ENCODE results near the gene PPP2R3A.
"Not testable (repeated sequence)": the region's sequence is repeated elsewhere in the genome, so short reads cannot be mapped to it uniquely, and the experiment has no call there.

Gene PPP2R3A

GRCh38 chr3:135930255-135930654 lies 35.3 kb upstream of the PPP2R3A start:
- H2AFZ ChIP-seq (ENCODE audit: low read length): no peak overlapping the region
- WGBS, 2 donors (ENCODE audit: extremely low coverage in 2 of 2, insufficient read length in 2 of 2, insufficient replicate concordance in 1 of 2): no CpG with 5 or more reads among the region's 1 CpG
- H3K79me1 ChIP-seq (ENCODE audit: low read depth, low read length): no peaks in the 10 kb centered on the region

GRCh38 chr3:135935171-135935570 lies 30.4 kb upstream of the PPP2R3A start:
- not testable (repeated sequence) for H3K27ac ChIP-seq (replicated peaks; ENCODE audit: low read length); H3K79me1 ChIP-seq (ENCODE audit: low read depth, low read length); DNase-seq (ENCODE audit: low spot score); H2BK120ac ChIP-seq (ENCODE audit: low read depth, low read length); H3K9me3 ChIP-seq (replicated peaks in 1 of 2; ENCODE audit: control insufficient read depth in 2 of 2, insufficient read depth in 1 of 2, low read depth in 1 of 2, low read length in 2 of 2); H2BK12ac ChIP-seq (ENCODE audit: low read length); H3K4me3 ChIP-seq (ENCODE audit: low read length in 2 of 2); H3K36me3 ChIP-seq (replicated peaks in 1 of 2; ENCODE audit: control insufficient read depth in 2 of 2, insufficient read depth in 2 of 2, low read length in 2 of 2); H2BK15ac ChIP-seq (ENCODE audit: low read length); H2AK5ac ChIP-seq (ENCODE audit: low read depth, low read length); H3K27me3 ChIP-seq (ENCODE audit: control insufficient read depth in 3 of 3, insufficient read depth in 3 of 3, low read depth in 1 of 3, low read length in 3 of 3); H2BK5ac ChIP-seq (ENCODE audit: low read length); H3K4me1 ChIP-seq (ENCODE audit: control insufficient read depth in 2 of 2, insufficient read depth in 1 of 2, low read depth in 1 of 2, low read length in 2 of 2); H3K4me2 ChIP-seq (ENCODE audit: insufficient read depth, low read length, poor library complexity, severe bottlenecking); H4K91ac ChIP-seq (ENCODE audit: low read depth, low read length, poor library complexity); H3K9ac ChIP-seq (ENCODE audit: low read depth, low read length, poor library complexity); H3K14ac ChIP-seq (ENCODE audit: low read length); H3K4ac ChIP-seq (ENCODE audit: low read length); H3K23ac ChIP-seq (ENCODE audit: low read depth, low read length, poor library complexity); H4K8ac ChIP-seq (ENCODE audit: low read depth, low read length); H3K18ac ChIP-seq (ENCODE audit: low read length); H2AFZ ChIP-seq (ENCODE audit: low read length)
- WGBS, 2 donors (ENCODE audit: extremely low coverage in 2 of 2, insufficient read length in 2 of 2, insufficient replicate concordance in 1 of 2): no CpG with 5 or more reads among the region's 5 CpGs

More at GRCh38 chr3:135930255-135930654, 35.3 kb upstream of the PPP2R3A start:
- no peak overlapping the region for H3K27ac ChIP-seq (replicated peaks; ENCODE audit: low read length)
- no peak overlapping the region for H2BK120ac ChIP-seq (ENCODE audit: low read depth, low read length)
- no peak overlapping the region for H3K4me2 ChIP-seq (ENCODE audit: insufficient read depth, low read length, poor library complexity, severe bottlenecking)
- no peaks in the 10 kb centered on the region for H3K9me3 ChIP-seq (replicated peaks in 1 of 2; ENCODE audit: control insufficient read depth in 2 of 2, insufficient read depth in 1 of 2, low read depth in 1 of 2, low read length in 2 of 2)
- no peak overlapping the region for H3K4me3 ChIP-seq (ENCODE audit: low read length in 2 of 2)
- H3K4me1 ChIP-seq (ENCODE audit: control insufficient read depth in 2 of 2, insufficient read depth in 1 of 2, low read depth in 1 of 2, low read length in 2 of 2): no peaks in the 10 kb centered on the region
- H3K23ac ChIP-seq (ENCODE audit: low read depth, low read length, poor library complexity): no peak overlapping the region
- H2BK5ac ChIP-seq (ENCODE audit: low read length): no peak overlapping the region
- H2BK15ac ChIP-seq (ENCODE audit: low read length): no peak overlapping the region
- no peak for DNase-seq (ENCODE audit: low spot score)
- H3K14ac ChIP-seq (ENCODE audit: low read length): no peak overlapping the region
- no peak overlapping the region for H4K91ac ChIP-seq (ENCODE audit: low read depth, low read length, poor library complexity)
- H3K18ac ChIP-seq (ENCODE audit: low read length): no peak overlapping the region
- no peak overlapping the region for H2AK5ac ChIP-seq (ENCODE audit: low read depth, low read length)
- H3K27me3 ChIP-seq (ENCODE audit: control insufficient read depth in 3 of 3, insufficient read depth in 3 of 3, low read depth in 1 of 3, low read length in 3 of 3): no peaks in the 10 kb centered on the region
- no peak overlapping the region for H4K8ac ChIP-seq (ENCODE audit: low read depth, low read length)
- H2BK12ac ChIP-seq (ENCODE audit: low read length): no peak overlapping the region
- no peak overlapping the region for H3K9ac ChIP-seq (ENCODE audit: low read depth, low read length, poor library complexity)
- no peak overlapping the region for H3K4ac ChIP-seq (ENCODE audit: low read length)
- no peaks in the 10 kb centered on the region for H3K36me3 ChIP-seq (replicated peaks in 1 of 2; ENCODE audit: control insufficient read depth in 2 of 2, insufficient read depth in 2 of 2, low read length in 2 of 2)

- not testable (repeated sequence) for H4K91ac ChIP-seq (ENCODE audit: low read depth, low read length, poor library complexity); H3K27me3 ChIP-seq (ENCODE audit: control insufficient read depth in 3 of 3, insufficient read depth in 3 of 3, low read depth in 1 of 3, low read length in 3 of 3); H2BK15ac ChIP-seq (ENCODE audit: low read length); H3K4me2 ChIP-seq (ENCODE audit: insufficient read depth, low read length, poor library complexity, severe bottlenecking); H3K36me3 ChIP-seq (replicated peaks in 1 of 2; ENCODE audit: control insufficient read depth in 2 of 2, insufficient read depth in 2 of 2, low read length in 2 of 2); H3K14ac ChIP-seq (ENCODE audit: low read length); H3K4ac ChIP-seq (ENCODE audit: low read length); H3K4me3 ChIP-seq (ENCODE audit: low read length in 2 of 2); H2AFZ ChIP-seq (ENCODE audit: low read length); H4K8ac ChIP-seq (ENCODE audit: low read depth, low read length); H3K79me1 ChIP-seq (ENCODE audit: low read depth, low read length); H2BK12ac ChIP-seq (ENCODE audit: low read length); H2AK5ac ChIP-seq (ENCODE audit: low read depth, low read length); H3K23ac ChIP-seq (ENCODE audit: low read depth, low read length, poor library complexity); H3K9me3 ChIP-seq (replicated peaks in 1 of 2; ENCODE audit: control insufficient read depth in 2 of 2, insufficient read depth in 1 of 2, low read depth in 1 of 2, low read length in 2 of 2); H3K9ac ChIP-seq (ENCODE audit: low read depth, low read length, poor library complexity); H3K27ac ChIP-seq (replicated peaks; ENCODE audit: low read length); H2BK5ac ChIP-seq (ENCODE audit: low read length); H2BK120ac ChIP-seq (ENCODE audit: low read depth, low read length); H3K18ac ChIP-seq (ENCODE audit: low read length); H3K4me1 ChIP-seq (ENCODE audit: control insufficient read depth in 2 of 2, insufficient read depth in 1 of 2, low read depth in 1 of 2, low read length in 2 of 2); DNase-seq (ENCODE audit: low spot score)
- no CpG with 5 or more reads among the region's 1 CpG for WGBS, 2 donors (ENCODE audit: extremely low coverage in 2 of 2, insufficient read length in 2 of 2, insufficient replicate concordance in 1 of 2)
These were observed 27.8 kb upstream of the PPP2R3A start for GRCh38 chr3:135937766-135938165.

GRCh38 chr3:135944831-135945230 lies 20.7 kb upstream of the PPP2R3A start:
- Histone ChIP-seq H3K18ac (ENCODE audit: low read length) (no peak overlapping the region), H2AK5ac (ENCODE audit: low read depth, low read length) (no peak overlapping the region), H4K91ac (ENCODE audit: low read depth, low read length, poor library complexity) (no peak overlapping the region), H3K14ac (ENCODE audit: low read length) (no peak overlapping the region), H2BK120ac (ENCODE audit: low read depth, low read length) (no peak overlapping the region), H2BK15ac (ENCODE audit: low read length) (no peak overlapping the region), H3K4me1 (ENCODE audit: control insufficient read depth in 2 of 2, insufficient read depth in 1 of 2, low read depth in 1 of 2, low read length in 2 of 2) (no peaks in the 10 kb centered on the region), H3K4ac (ENCODE audit: low read length) (no peak overlapping the region), H3K9me3 (replicated peaks in 1 of 2; ENCODE audit: control insufficient read depth in 2 of 2, insufficient read depth in 1 of 2, low read depth in 1 of 2, low read length in 2 of 2) (no peaks in the 10 kb centered on the region), H3K4me2 (ENCODE audit: insufficient read depth, low read length, poor library complexity, severe bottlenecking) (no peak overlapping the region), H2BK5ac (ENCODE audit: low read length) (no peak overlapping the region), H3K27ac (replicated peaks; ENCODE audit: low read length) (no peak overlapping the region), H3K36me3 (replicated peaks in 1 of 2; ENCODE audit: control insufficient read depth in 2 of 2, insufficient read depth in 2 of 2, low read length in 2 of 2) (no peaks in the 10 kb centered on the region), H2BK12ac (ENCODE audit: low read length) (no peak overlapping the region), H3K4me3 (ENCODE audit: low read length in 2 of 2) (no peak overlapping the region), H4K8ac (ENCODE audit: low read depth, low read length) (no peak overlapping the region), H3K9ac (ENCODE audit: low read depth, low read length, poor library complexity) (no peak overlapping the region), H2AFZ (ENCODE audit: low read length) (no peak overlapping the region), H3K79me1 (ENCODE audit: low read depth, low read length) (no peaks in the 10 kb centered on the region), H3K27me3 (ENCODE audit: control insufficient read depth in 3 of 3, insufficient read depth in 3 of 3, low read depth in 1 of 3, low read length in 3 of 3) (no peaks in the 10 kb centered on the region), H3K23ac (ENCODE audit: low read depth, low read length, poor library complexity) (no peak overlapping the region)
- no CpG with 5 or more reads among the region's 2 CpGs for WGBS, 2 donors (ENCODE audit: extremely low coverage in 2 of 2, insufficient read length in 2 of 2, insufficient replicate concordance in 1 of 2)
- no peak for DNase-seq (ENCODE audit: low spot score)

Measured in neuronal stem cell (in vitro differentiated cells).